SHP77 (cell line): ENCODE measurements around the gene NPTXR.
"Not testable (repeated sequence)": the region's sequence is repeated elsewhere in the genome, so short reads cannot be mapped to it uniquely, and the experiment has no call there.

Source experiments
- DNase-seq, 2 experiments: peaks; one replicate each; lab custom pipeline; 2025; lab: John Stamatoyannopoulos, UW

The NPTXR gene

DNA sequence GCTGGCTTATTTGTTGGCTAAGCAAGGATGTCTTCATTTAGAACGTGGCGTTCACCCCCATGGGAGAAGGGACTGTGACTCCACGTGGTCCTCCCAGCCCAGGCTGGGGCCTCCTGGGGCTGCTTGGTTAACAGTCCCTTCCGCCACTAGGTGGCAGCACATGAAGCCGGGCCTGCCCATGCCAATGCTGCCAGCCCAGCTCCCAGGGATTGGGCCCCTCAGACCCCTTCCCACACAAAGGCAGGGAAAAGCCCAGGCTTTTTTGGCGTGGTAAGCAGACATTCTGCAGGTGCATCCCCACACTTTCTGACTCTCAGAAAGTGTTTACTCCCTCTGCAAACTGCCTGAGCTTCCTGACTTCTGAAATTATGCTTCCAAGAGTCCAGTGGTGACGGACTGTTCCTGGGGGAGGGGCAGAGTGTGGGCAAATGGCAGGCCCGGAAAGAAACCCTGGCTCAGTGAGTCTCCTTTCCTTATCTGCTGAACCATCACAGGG is 25.1 kb upstream of the NPTXR start:
- peak; percentile 55 to 71 for DNase-seq

DNA sequence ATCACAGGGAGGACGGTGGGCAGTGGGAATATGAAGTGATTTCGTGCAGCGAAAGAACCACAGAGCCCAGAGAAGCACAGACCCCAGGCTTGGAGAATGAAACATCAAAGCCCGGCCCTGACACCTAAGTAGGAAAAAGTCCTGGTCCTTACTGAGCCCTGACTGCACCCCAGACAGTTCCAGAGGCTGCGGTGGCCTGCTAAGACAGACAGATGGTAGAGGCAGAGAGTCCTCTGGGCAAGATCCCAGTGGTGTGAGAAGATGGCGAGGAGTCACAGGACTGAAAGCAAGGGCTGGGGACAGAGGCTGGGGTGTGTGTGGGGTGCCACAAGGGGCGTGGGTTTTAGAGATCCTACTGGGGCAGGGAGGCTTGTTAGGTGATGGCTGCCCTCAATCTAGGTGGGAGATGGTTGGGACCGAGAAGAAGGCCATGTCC is 24.5 kb upstream of the NPTXR start:
- DNase-seq: no peak

DNA sequence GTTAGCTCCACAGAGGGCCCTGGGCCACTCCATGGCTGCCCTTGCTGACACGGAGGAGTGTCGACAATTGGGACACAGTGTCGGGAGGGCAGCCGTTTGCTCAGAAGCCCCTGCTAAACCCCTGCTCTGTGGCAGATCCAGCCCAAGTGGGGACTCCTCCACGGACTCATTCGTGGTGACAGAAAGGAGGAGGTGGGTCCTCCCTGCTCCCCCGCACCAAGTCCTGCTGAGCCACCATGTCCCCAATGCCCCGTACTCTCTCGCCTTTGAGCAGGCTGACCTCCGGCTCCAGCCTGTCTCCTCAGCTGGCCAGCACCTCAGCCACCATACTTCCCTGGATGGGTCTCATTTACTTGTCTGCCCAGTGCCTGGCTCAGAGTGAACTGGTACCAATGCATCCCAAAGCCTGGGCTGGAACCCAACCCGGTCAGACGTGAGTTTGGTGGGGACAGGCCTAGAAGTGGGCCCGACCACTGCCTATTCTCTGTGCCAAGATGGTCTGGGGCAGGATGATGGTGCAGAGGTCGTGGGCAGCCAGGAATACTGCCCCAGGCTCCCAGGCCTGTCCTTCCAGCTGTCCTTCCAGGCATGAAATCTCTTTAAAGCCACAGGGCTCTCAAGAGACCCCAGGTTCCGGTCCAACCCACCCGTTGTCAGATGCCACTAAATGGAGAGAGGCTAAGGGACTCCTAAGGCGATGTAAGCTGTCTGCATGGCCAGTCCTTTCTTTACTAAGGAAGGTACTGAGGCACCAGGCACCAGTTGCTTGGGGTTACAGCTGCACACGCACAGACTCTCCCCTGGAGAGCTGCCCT is 23.9 kb upstream of the NPTXR start:
- DNase-seq: no peak

DNA sequence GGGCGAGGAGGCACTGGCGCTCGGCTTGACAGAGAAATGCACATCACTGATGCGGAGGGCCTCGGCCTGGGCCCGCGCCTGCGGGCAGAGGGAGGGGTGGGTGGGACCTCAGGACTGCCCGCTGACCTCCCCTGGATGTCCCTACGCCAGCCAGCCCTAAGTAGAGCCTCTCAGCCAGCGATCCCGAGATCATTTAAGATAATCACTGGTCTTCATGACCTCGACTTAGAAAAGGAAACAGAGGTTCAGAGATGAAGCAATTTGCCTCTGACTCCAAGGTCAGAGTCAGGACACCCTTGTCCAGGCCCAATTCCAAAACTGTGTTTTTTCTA is 23.3 kb upstream of the NPTXR start:
- no peak for DNase-seq

DNA sequence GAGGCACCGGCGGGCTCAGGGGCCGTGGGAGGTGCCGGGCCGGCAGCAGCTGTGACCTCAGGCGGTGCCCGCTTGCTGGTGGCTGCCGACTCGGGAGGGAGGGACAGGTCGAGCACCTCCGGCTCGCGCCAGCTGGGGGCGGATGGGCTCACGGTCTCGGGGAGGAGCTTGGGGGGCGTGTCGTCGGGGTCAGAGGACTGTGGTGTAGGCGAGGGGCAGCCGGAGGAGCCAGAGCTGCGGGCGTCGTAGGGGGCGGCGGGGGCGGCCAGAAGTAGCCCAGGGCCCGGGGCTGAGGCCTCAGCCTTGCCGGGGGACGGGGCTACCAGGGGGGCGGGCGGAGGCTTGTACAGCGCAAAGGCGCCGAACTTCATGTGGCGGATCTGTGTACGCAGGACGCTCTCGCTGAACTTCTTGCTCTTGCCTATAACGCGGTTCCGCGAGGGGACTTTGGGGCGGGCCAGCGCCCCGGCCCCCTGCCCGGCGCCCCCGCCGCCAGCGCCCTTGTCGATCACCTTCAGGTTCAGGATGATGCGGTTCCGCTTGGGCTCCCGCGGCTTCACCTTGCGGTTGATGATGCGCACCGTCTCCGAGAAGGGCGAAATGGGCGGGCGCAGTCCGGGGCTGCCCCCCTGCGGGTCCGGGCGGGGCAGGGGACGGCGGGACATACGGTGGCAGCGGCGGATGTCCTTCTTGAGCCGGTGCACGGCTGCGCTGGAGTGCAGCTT is 22.7 kb upstream of the NPTXR start:
- DNase-seq: no peak

DNA sequence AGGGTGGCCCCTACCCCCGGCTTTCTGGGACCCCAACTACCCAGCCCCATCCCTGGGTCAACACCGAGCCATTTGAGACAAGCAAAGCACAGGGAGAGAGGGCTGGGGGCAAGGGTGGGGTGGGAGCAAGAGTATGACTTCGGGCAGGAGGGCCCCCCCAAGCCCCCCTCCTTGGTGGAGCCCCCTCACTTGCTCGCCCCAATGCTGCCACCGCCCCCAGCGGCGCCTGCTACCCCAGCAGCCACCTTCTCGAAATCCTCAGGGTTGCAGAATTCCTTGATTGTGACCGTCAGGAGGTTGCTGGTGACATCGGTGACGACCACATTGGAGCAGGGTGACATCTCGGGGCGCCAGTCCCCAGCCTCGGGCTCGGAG is 22.2 kb upstream of the NPTXR start:
- no peak for DNase-seq

DNA sequence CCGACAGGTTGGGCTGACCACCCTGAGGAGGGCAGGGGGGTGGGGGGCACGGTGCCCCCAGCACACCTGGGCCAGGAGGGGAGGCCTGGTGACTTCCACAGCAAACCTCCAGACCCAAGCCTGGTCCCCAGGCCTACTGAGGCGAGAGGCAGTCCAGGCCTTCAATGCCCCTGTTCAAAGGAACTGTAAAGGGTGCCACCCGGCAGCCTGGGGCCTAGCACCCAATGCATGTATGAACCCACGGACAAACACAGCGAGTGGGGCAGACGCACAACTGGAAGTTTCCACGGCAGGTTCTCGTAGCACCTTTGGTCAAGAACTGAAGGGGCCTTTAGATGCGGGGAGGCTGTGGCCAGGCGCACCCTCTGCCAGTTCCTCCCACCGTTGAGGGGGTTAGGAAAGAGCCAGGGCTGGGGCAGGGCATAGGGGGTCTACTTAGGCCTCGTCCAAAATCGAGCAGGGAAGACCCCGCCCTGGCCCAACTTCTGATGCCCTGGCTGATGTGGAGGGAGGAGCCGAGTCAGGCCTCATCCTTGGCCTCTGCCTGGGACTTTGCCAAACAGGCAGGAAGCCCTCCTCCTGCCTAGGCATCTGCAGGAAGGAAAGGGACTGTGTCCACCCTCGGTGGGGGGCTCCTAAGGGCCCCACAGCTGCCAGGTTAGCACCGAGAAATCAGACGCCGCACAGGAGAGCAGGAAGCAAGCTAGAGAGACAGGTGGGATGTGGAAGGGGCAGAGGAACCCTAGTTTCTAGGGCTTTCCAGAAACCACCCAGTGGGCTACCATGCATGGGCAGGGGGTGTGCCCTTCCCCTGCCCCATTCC is 21.6 kb upstream of the NPTXR start:
- no peak for DNase-seq

DNA sequence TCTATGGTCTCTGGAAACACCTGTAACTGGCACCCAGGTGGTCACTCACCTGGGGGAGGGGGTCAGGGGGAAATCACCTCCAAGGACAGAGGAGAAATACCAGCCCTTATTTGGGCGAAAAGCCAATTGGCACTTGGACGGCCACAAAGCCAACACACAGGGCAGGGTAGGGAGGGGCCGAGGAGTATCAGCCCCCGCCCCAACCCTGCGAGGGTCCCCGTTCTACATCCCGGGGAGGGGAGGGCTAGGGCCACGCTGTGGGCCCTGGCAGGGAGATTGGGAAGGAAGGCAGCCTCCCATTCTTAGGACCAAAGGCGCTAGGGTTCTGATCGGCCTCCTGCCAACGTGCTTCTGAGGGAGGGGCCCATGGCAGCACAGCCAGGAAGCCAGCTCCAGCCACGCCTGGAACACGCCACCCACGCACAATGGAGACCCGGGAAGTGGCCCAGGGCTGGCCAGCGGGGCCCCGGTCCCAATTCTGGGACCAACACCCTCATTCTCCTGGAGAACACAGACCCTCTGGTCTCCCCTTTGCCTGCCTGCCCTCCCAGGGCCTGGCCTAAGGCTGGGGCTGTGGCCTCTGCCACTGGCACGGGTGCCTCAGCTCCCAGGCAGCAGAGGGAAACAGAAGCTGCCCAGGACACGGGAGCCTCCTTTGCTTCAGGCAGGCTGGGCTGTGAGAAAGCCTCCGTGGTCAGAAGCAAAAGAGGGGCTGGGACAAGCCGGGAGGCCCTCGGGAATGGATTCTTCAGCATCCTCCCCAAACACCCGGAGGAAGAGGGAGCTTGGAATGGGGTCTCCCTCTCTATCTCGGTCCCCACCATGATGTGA is 20.7 kb upstream of the NPTXR start:
- no peak for DNase-seq

DNA sequence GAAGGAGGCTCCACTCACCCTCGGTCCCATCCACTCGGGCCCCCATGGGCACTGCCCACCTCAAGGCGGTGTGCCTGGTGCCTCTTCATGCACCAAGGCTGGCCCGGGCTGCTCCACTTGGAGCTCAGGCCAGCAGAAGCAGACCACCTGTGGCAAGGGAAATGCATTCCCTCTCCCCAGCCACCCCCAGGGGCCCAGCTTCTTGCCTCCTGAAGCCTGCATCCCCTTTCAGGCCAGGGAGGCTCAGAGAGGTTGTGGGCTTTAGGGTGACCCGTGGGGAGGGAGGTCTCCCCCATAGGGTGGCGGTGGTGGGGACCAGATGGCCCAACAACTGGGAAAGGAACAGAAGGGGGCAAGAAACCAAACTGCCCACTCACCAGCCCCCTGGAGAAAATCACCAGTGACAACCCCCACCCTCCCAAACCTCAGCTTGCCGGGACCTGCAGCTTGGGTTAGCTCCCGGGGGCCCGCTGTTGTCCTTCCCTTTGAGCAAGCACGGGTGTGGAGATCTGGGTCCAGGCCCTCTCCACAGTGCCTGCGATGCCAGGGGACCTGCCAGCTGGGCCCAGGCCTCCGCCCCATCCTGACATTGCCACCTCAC is 19.8 kb upstream of the NPTXR start:
- no peak for DNase-seq

DNA sequence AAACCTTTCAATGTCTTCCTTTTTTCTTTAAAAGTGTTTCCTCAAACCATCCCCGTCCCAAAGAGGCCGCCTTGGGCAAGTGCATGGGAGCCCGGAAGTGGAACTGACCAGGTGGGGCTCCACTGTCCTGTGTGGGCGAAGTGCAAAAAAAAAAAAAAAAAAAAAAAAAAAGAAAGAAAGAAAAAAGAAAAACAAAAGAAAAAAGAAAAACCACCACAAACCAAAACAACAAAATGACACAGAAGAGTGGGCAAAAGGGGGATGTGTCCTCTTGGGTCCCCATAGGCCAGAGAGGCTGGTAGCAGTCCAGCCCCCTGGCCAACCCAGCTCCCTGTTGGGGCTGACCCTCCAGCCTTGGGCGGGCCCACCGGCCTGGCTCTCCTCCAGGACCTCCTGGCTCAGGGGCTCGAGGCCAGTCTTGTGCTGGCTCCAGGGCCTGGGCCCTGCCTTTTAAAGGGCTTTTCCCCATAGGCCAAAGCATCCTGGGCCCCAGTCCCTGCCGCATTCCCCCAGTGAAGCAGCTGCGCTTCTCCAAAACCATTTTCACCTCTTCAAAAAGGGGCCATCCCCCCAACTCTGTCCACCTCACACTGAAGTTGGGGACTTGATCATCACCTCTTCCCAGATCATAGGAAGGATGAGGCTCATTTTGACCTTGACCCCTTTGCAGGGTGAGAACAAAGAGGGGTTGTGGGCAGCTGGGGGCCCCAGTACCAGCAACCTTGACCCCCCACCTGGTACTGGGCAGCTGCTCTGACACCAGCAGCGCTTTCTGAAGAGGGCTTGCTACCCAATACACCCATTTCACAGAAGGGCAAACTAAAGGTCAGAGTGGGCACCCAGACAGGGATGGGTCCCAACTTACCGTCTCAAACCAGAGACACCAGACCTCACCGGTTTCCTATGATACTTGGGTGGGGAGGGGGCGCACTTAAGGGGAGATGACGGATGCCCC is 18.8 kb upstream of the NPTXR start:
- DNase-seq: no peak

DNA sequence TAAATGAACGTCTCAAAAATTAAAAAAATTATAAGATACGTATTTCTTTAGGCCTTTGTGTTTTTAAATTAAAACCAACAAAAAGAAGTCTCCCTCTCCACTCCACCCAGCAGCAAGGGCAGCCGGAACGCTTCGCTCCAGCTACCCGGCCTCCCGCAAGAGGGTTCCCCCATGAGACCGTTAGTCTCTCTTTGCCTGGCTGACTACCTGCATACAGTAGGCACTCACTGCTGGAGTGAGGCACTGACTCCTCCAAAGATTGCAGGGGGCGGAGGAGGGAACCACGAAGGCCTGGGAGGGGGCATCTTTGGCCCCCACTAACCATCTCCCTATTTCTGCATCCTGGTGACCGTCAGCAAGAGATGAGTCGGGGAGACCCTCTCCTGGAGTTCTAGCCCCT is 18.1 kb upstream of the NPTXR start:
- no peak for DNase-seq

DNA sequence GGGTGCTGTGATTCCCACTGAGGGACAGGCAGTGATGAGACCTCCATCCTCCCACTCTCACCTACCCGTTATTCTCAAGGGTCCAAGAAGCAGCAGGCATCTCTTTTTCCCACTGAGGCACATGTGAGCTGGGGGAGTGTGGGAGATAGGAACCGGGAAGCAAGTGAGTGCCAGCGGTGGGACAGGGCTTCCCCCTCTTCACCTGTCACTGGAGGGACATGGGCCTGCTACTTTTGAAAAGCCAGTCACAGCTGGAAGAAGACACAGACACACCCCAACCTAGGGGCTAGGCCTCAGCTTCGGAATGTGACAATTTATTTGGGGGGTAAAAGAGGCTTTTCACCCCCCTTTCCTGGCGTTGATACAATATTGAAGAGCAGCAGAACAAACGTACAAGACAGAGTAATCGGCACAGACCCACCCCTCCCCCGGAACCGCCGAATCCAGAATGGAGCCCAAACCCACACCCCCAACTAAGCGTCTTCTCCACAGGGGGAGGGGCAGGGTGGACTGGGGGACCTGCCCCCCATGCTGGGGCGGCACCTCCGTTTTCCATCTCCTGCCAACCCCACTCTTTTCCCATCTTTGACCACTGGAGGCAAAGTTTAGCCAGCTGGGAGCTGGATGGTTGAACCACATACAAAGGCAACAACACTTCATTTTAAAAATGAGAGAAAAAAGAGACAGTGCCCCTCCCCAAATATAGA is 17.5 kb upstream of the NPTXR start:
- no peak for DNase-seq

DNA sequence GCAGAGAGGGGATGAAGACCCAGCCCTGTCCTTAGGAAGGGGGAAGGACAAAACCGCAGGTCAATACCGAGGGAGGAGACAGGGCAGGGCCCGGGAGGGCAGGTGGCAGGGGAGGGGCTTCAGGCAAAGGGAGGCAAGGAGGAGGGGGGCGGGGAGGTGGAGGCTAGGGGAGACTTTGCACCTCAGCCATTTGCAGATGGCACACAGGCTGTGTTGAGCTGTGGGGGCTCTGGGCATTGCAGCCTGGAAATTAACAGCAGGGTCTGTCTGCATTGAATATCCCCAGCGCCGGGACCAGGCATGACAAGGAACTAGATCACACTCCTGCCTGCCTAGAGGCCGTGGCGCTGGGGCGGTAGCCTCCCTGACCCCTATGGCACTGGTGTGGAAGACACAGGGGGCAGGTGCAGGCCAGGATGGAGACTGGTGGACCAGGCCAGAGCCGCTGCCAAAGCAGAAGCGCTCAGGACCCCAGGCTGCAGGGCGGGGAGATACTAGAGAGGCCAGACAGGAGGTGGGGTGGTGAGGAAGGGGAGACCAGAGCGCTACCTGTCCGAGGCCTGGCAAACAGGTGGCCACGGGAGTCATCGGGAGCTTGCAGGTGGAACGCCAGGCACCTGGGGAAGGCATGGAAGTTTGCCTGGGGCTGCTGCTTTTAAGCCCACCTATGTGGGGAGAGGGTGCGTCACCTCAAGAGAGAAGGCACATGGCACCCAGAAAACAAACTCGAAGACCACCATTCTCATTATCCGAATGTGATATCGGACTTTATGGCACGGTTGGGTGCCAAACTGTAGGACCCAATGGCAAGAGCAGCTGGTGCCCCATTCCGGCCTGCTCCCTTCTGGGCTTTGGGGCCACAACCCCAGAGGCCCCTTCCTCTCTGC is 16.7 kb upstream of the NPTXR start:
- no peak for DNase-seq

DNA sequence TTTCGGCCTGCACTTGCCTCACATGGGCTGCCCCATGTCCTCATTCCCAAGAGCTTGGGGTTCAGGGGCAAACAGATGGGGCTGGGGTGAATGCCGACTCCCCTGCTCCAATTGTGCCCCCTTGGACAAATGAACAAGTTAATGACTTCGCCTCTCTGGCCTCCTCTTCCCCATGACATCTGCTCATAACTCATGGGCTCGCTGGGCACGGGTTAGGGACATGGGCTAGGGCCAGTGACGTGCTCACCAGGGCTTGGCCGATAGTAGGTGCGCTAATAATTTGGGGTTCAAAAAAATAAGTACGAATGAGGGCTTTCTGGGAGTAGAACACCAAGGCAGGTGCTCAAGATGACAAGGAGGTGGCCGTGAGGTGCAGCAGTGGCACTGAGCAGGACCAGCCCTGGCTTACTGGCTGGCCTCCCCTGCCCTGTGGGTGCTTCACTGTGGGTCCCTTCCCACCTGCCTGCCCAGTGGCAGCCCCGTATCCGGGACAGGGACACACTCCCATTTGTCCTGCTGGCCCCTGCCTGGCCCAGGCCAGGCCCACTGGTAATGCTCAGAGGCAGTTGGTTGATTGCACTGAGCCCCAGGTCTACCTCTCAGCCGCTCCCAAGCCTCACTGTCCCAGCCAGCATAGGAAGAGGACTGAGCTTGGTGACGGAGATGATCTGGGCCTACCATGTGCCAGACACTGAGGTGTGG is 15.9 kb upstream of the NPTXR start:
- no peak for DNase-seq

DNA sequence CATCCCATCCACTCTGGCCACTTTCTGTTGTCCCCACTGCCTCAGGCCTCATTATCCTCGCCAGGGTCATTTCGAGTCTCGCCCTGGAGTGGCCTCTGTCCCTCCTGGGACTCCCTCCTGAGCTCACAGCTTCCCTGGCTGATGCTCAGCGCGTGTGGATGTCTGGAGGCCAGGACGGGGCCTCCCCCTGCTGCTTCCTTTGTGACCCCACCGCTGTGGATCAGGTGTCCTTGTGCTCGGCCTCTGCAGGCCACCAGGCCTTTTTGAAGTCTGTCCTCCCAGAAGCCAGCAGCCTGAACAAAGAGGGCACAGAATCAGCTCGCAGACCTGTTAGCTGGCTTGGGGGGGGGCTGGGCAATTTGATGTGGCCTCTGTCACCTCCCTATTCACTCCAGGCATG is 14.7 kb upstream of the NPTXR start:
- DNase-seq: no peak

DNA sequence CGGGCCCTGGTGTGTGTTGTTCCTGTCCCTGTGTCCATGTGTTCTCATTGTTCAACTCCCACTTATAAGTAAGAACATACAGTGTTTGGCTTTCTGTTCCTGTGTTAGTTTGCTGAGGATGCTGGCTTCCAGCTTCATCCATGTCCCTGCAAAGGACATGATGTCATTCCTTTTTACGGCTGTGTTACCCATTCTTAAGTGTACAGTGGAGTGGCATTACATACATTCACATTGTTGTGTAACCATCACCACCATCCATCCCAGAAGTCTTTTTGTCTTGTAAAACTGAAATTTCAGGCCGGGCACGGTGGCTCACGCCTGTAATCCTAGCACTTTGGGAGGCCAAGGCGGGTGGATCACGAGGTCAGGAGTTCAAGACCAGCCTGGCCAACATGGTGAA is 10.6 kb upstream of the NPTXR start:
- DNase-seq: not testable (repeated sequence)

DNA sequence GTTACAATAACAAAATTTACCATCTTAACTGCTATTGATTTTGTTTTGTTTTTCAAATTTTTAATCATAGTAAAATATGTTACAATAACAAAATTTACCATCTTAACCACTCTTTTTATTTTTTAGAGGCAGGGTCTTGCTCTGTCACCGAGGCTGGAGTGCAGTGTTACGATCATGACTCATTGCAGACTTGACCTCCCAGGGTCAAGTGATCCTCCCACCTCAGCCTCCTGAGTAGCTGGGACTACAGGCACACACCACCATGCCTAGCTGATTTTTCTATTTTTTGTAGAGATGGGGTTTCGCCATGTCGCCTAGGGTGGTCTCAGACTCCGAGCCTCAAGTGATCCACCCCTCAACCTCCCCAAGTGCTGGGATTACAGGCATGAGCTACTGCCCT is 10.1 kb upstream of the NPTXR start:
- DNase-seq: not testable (repeated sequence)

DNA sequence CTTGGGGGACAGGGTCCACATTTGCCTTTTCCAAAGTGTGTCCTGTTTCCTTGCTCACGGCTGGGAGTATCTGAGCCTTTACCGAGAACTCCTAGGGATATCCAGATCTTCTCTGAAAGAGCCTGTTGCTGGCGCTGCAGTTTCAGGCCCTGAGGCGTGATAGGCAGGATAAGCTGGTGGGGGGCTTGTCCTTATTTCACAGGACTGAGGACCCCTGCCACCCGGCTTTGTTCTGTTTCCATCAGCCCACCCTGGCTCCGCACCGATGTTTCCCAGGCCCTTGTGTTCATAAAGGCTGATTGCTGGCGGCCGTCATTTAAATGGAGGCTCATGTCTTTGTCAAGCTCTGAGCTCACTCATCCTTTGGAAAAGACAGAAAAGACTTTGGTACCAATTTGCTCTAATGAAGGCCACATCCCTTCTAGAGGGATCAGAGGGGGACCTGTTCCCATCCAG is 9.4 kb upstream of the NPTXR start:
- no peak for DNase-seq
